CD8-positive, alpha-beta memory T cell (primary cell): ENCODE measurements around the gene CMC1. TPM values are rescaled to one million over a fixed set of nuclear protein-coding genes. Genes with fewer than 3 reads are reported as not detected.

Experiments used
- CTCF ChIA-PET: fragments of 350-600 bp; sonication (Branson Sonifier 250); formaldehyde crosslinking; loops from one replicate; lab custom pipeline; 2021; ENCODE audit warnings: antibody characterized with exemption; lab: Charles Lee
- POLR2A ChIA-PET: fragments of 350-600 bp; sonication (Branson Sonifier 250); formaldehyde crosslinking; loops from one replicate; lab custom pipeline; 2021; ENCODE audit warnings: antibody characterized with exemption; lab: Charles Lee
- DNase-seq, 5 donors: peaks; one replicate each; pipeline versions ENCODE4 v3.0.0 to v3.0.0-alpha.2; 2020 to 2022; ENCODE audit warnings: mixed read lengths in 1 of 5
- H3K27ac ChIP-seq: one replicate; pipeline ENCODE4 v1.7.0; 2013; ENCODE audit warnings: low read depth, mild to moderate bottlenecking, low read length, moderate library complexity
- H3K27me3 ChIP-seq: 2 replicates; pipeline ENCODE4 v1.7.0; 2013; ENCODE audit warnings: low read length, mild to moderate bottlenecking; ENCODE audit not compliant: insufficient read depth, poor library complexity, severe bottlenecking
- H3K36me3 ChIP-seq: 2 replicates; pipeline ENCODE4 v1.7.0; 2013; ENCODE audit warnings: mild to moderate bottlenecking, low read length, moderate library complexity; ENCODE audit not compliant: insufficient read depth
- H3K4me1 ChIP-seq: 2 replicates; pipeline ENCODE4 v1.7.0; 2013; ENCODE audit warnings: mild to moderate bottlenecking, low read length, moderate library complexity; ENCODE audit not compliant: insufficient read depth
- H3K4me3 ChIP-seq: 2 replicates; pipeline ENCODE4 v1.7.0; 2013; ENCODE audit warnings: mild to moderate bottlenecking, low read length
- H3K9me3 ChIP-seq: 2 replicates; pipeline ENCODE4 v1.7.0; 2013; ENCODE audit warnings: mild to moderate bottlenecking, low read length
- H3K27ac Mint-ChIP-seq, 8 donors: one replicate each; pipeline ENCODE4 v1.8.0; 2020 to 2021; ENCODE audit warnings: mixed read lengths in 8 of 8, mild to moderate bottlenecking in 6 of 8, inconsistent platforms in 3 of 8, moderate library complexity in 3 of 8
- H3K27me3 Mint-ChIP-seq, 2 donors: one replicate each; pipeline ENCODE4 v1.8.0; 2020 to 2021; ENCODE audit warnings: mixed read lengths in 2 of 2, mild to moderate bottlenecking in 1 of 2, moderate library complexity in 1 of 2
- H3K36me3 Mint-ChIP-seq, 3 donors: one replicate each; pipeline ENCODE4 v1.8.0; 2020 to 2021; ENCODE audit warnings: mixed read lengths in 3 of 3, inconsistent platforms in 1 of 3, mild to moderate bottlenecking in 1 of 3
- H3K4me1 Mint-ChIP-seq, 3 donors: one replicate each; pipeline ENCODE4 v1.8.0; 2020 to 2021; ENCODE audit warnings: mixed read lengths in 3 of 3, inconsistent platforms in 1 of 3, mild to moderate bottlenecking in 1 of 3
- H3K4me3 Mint-ChIP-seq, 7 donors: one replicate each; pipeline ENCODE4 v1.8.0; 2020 to 2021; ENCODE audit warnings: mixed read lengths in 7 of 7, mild to moderate bottlenecking in 6 of 7, moderate library complexity in 4 of 7, inconsistent platforms in 2 of 7
- H3K9me3 Mint-ChIP-seq, 5 donors: one replicate each; pipeline ENCODE4 v1.8.0; 2020 to 2022; ENCODE audit warnings: mixed read lengths in 5 of 5, mild to moderate bottlenecking in 3 of 5, moderate library complexity in 2 of 5, inconsistent platforms in 1 of 5
- polyA plus RNA-seq: library from polyadenylated mRNA; unstranded; fragments of 300-500 nt; fragmentation: Illumina TruSeq; gene quantifications from one replicate; pipeline ENCODE4 v1.2.3, GENCODE V29; 2021
- total RNA-seq, 2 experiments: library from RNA; stranded (reverse); gene quantifications; one replicate each; pipeline ENCODE4 v1.2.3, GENCODE V29; 2021

CMC1 gene
- total and polyA plus RNA-seq, 3 experiments from 2014 or later: 46.3 to 205 (median 50.1) TPM

DNA sequence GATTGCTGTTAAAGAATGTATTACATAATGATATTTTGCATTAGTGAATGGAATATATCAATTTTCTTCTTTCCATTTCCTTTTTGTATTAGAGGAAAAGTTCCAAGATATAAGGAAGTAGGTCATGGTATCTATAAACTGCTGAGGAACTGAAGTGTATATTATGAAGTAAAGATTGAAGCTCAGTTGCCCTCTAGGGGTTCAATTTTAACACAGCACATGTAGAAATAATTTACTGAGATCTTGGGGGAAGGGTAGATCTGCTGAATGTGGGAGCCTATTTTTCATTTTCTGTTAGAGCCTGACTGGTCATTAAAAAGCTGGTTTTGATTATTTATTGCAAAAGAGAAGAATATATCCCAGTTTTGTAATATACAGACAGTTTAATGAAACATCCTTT, 45.2 kb downstream of the CMC1 start:
- POLR2A ChIA-PET: interaction anchor here (1.3 kb wide), 1 partner anchor 574 kb away, joined by 4 read pairs; no protein-coding TSS in a partner anchor
- peak overlapping the region in 7 of 8 donors; percentile 10 to 88 (median 62) for H3K27ac Mint-ChIP-seq
- H3K9me3 Mint-ChIP-seq: peaks cover 0 to 3% (median 0%) of the 10 kb centered on the region in 5 donors
- CTCF ChIA-PET: interaction anchor here (0.8 to 6.4 kb wide), 5 partner anchors 33 to 574 kb away, joined by 3 to 61 read pairs (median 3); partner anchors contain the start of gene EOMES
- peaks cover 6 to 16% (median 9%) of the 10 kb centered on the region in 3 donors for H3K36me3 Mint-ChIP-seq
- DNase-seq: peak in 2 of 5 donors; percentile 26 to 27
- Histone ChIP-seq H3K4me1 (no peaks in the 10 kb centered on the region), H3K27ac (no peak overlapping the region), H3K4me3 (no peak overlapping the region), H3K27me3 (no peaks in the 10 kb centered on the region), H3K9me3 (no peaks in the 10 kb centered on the region), H3K36me3 (no peaks in the 10 kb centered on the region)
- H3K4me1 Mint-ChIP-seq: peaks cover 57 to 73% (median 69%) of the 10 kb centered on the region in 3 donors
- peak overlapping the region in 3 of 7 donors; percentile 44 to 79 (median 58) for H3K4me3 Mint-ChIP-seq
- H3K27me3 Mint-ChIP-seq: no peaks in the 10 kb centered on the region

DNA sequence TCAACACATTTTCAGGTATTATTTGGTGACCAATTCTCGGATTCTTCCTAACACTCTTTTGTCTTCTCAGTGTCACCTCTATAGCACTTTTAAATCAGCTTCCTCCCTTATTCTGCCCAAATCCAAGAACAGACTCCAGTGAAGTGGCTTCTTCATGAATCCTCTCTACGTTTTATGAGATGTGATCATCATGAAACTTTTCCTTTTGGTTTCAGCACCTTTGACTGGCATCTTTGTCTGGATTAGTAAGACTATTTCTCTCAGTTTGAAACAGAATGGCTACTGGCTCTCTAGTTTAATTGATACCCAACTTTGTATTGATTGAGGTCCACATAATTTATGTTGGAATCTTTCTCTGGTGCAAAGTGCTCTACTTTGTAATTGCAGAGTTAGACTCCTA, 45.6 kb downstream of the CMC1 start:
- no peak for DNase-seq
- Histone ChIP-seq H3K9me3 (no peaks in the 10 kb centered on the region), H3K4me3 (no peak overlapping the region), H3K4me1 (no peaks in the 10 kb centered on the region), H3K27ac (no peak overlapping the region), H3K27me3 (no peaks in the 10 kb centered on the region), H3K36me3 (no peaks in the 10 kb centered on the region)
- Mint-ChIP-seq H3K4me3 (peak overlapping the region; percentile 22 to 79 (median 48)), H3K27me3 (no peaks in the 10 kb centered on the region), H3K27ac (peak overlapping the region in 6 of 8 donors; percentile 21 to 88 (median 68)), H3K9me3 (peaks cover 0 to 3% (median 0%) of the 10 kb centered on the region in 5 donors), H3K36me3 (peaks cover 6 to 21% (median 9%) of the 10 kb centered on the region in 3 donors), H3K4me1 (peaks cover 57 to 73% (median 69%) of the 10 kb centered on the region in 3 donors)
- ChIA-PET POLR2A (interaction anchor here (1.3 kb wide), 1 partner anchor 574 kb away, joined by 4 read pairs; no protein-coding TSS in a partner anchor), CTCF (interaction anchor here (0.8 to 6.4 kb wide), 5 partner anchors 32 to 574 kb away, joined by 3 to 61 read pairs (median 3); partner anchors contain the start of gene EOMES)

DNA sequence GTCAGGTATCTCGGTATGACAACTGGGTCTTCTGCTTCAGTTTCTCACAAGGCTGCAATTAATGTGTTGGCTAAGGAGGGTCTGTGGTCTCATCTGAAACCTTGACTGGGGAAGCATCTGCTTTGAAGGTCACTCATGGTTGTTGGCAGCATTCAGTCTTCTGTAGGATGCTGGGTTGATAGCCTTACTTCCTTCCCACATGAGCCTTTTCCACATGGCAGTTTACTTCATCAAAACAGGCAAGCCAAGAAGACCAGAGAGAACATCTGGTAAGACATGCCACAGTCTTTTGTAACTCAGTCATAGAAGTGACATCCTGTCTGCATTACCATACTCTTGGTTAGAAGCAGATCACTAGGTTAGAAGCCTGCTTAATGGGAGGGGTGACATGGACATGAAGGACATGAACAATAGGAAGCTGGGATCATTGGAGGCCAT, 49.5 kb downstream of the CMC1 start:
- POLR2A ChIA-PET: no interaction called here

GRCh38 chr3:28291577-28291976, 50.2 kb downstream of the CMC1 start:
- Mint-ChIP-seq H3K27ac (peak overlapping the region; percentile 30 to 87 (median 71)), H3K36me3 (peaks cover 0 to 41% (median 11%) of the 10 kb centered on the region in 3 donors), H3K9me3 (peaks cover 0 to 3% (median 0%) of the 10 kb centered on the region in 5 donors), H3K4me3 (peak overlapping the region; percentile 78 to 88 (median 85)), H3K4me1 (peaks cover 50 to 65% (median 60%) of the 10 kb centered on the region in 3 donors), H3K27me3 (no peaks in the 10 kb centered on the region)
- Histone ChIP-seq H3K4me3 (no peak overlapping the region), H3K27ac (no peak overlapping the region), H3K36me3 (no peaks in the 10 kb centered on the region), H3K27me3 (no peaks in the 10 kb centered on the region), H3K4me1 (peaks cover 3% of the 10 kb centered on the region), H3K9me3 (no peaks in the 10 kb centered on the region)
- POLR2A ChIA-PET: interaction anchor here (1.0 kb wide), 1 partner anchor 576 kb away, joined by 4 read pairs; no protein-coding TSS in a partner anchor
- CTCF ChIA-PET: interaction anchor here (0.9 to 3.3 kb wide), 4 partner anchors 17 to 579 kb away, joined by 3 to 16 read pairs (median 7); partner anchors contain the start of gene EOMES
- no peak for DNase-seq

More for the DNA sequence above, 49.5 kb downstream of the CMC1 start:
- Histone ChIP-seq H3K27me3 (no peaks in the 10 kb centered on the region), H3K27ac (no peak overlapping the region), H3K9me3 (no peaks in the 10 kb centered on the region), H3K4me3 (no peak overlapping the region), H3K36me3 (no peaks in the 10 kb centered on the region), H3K4me1 (no peaks in the 10 kb centered on the region)
- Mint-ChIP-seq H3K4me3 (peak overlapping the region in 5 of 7 donors; percentile 50 to 88 (median 55)), H3K27me3 (no peaks in the 10 kb centered on the region), H3K36me3 (peaks cover 0 to 39% (median 11%) of the 10 kb centered on the region in 3 donors), H3K9me3 (peaks cover 0 to 3% (median 0%) of the 10 kb centered on the region in 5 donors), H3K4me1 (peaks cover 55 to 69% (median 64%) of the 10 kb centered on the region in 3 donors), H3K27ac (peak overlapping the region; percentile 37 to 87 (median 72))
- CTCF ChIA-PET: interaction anchor here (2.5 kb wide), 1 partner anchor 569 kb away, joined by 11 read pairs; the partner anchor contains the start of gene EOMES
- no peak for DNase-seq

- Histone ChIP-seq H3K36me3 (no peaks in the 10 kb centered on the region), H3K27ac (peak overlapping the region; percentile 14), H3K4me3 (no peak overlapping the region), H3K4me1 (peaks cover 3% of the 10 kb centered on the region), H3K9me3 (no peaks in the 10 kb centered on the region), H3K27me3 (no peaks in the 10 kb centered on the region)
- peaks cover 50 to 67% (median 63%) of the 10 kb centered on the region in 3 donors for H3K4me1 Mint-ChIP-seq
- CTCF ChIA-PET: interaction anchor here (0.9 to 3.3 kb wide), 5 partner anchors 19 to 580 kb away, joined by 3 to 16 read pairs (median 3); partner anchors contain the start of gene EOMES
- DNase-seq: no peak
- H3K27ac Mint-ChIP-seq: peak overlapping the region in 7 of 8 donors; percentile 30 to 94 (median 71)
- H3K27me3 Mint-ChIP-seq: no peaks in the 10 kb centered on the region
- peaks cover 0 to 48% (median 13%) of the 10 kb centered on the region in 3 donors for H3K36me3 Mint-ChIP-seq
- POLR2A ChIA-PET: interaction anchor here (0.6 to 1.0 kb wide), 4 partner anchors 14 to 577 kb away, joined by 3 to 4 read pairs (median 4); no protein-coding TSS in a partner anchor
- peak overlapping the region; percentile 78 to 88 (median 85) for H3K4me3 Mint-ChIP-seq
- H3K9me3 Mint-ChIP-seq: peaks cover 0 to 3% (median 0%) of the 10 kb centered on the region in 5 donors
Observed at GRCh38 chr3:28292622-28293021, 51.2 kb downstream of the CMC1 start.

DNA sequence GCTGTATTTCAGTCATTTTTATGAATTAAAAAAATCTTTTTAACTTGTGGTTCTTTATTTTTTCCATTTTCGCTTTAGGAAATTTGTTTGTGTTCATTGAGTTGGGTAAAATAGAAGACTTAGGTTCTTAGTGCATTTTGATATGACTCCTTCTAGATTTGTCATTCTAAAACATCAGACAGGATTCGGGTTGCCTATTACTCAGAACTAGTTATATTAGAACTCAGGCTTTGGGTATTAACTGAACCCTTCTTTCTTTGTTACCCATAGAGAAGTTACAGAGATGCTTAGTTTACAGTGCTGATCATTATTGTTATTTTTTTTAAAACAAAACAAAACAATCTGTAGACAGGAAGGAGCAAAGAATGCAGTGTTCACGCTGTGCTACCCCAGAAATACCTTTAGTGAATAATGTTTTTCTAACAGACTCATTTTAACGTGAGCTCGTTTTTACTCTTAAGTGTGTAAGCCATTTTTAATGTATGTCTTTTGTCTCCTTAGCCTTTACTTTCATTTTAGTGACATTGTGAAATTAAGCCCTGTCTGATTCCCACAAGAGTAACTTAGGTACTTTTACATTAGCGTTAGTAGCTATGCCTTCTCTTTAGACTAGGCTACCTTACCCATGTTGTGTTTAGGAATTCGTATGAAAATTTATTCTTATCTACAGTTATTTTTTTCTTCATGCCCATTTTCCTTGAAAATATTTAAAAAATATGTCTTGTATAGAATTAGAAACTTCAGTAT, 53.4 kb downstream of the CMC1 start:
- peak overlapping the region; percentile 20 for H3K4me3 ChIP-seq
- Mint-ChIP-seq H3K27me3 (no peaks in the 10 kb centered on the region), H3K27ac (peak overlapping the region; percentile 27 to 95 (median 78)), H3K36me3 (peaks cover 0 to 57% (median 13%) of the 10 kb centered on the region in 3 donors), H3K4me3 (peak overlapping the region; percentile 67 to 88 (median 79)), H3K4me1 (peaks cover 53 to 74% (median 73%) of the 10 kb centered on the region in 3 donors), H3K9me3 (peaks cover 0 to 3% (median 0%) of the 10 kb centered on the region in 5 donors)
- peaks cover 3% of the 10 kb centered on the region for H3K4me1 ChIP-seq
- CTCF ChIA-PET: interaction anchor here (3.3 to 3.6 kb wide), 2 partner anchors 573 to 582 kb away, joined by 11 to 16 read pairs; partner anchors contain the start of gene EOMES
- no peaks in the 10 kb centered on the region for H3K9me3 ChIP-seq
- H3K27me3 ChIP-seq: no peaks in the 10 kb centered on the region
- DNase-seq: no peak
- no peak overlapping the region for H3K27ac ChIP-seq
- H3K36me3 ChIP-seq: no peaks in the 10 kb centered on the region
- POLR2A ChIA-PET: interaction anchor here (0.9 kb wide), 1 partner anchor 583 kb away, joined by 3 read pairs; no protein-coding TSS in a partner anchor

- Histone ChIP-seq H3K4me1 (peaks cover 3% of the 10 kb centered on the region), H3K36me3 (no peaks in the 10 kb centered on the region), H3K27ac (no peak overlapping the region), H3K27me3 (no peaks in the 10 kb centered on the region), H3K4me3 (no peak overlapping the region), H3K9me3 (no peaks in the 10 kb centered on the region)
- ChIA-PET POLR2A (no interaction called here), CTCF (interaction anchor here (1.5 to 3.6 kb wide), 3 partner anchors 9 to 584 kb away, joined by 3 to 11 read pairs (median 11); partner anchors contain the start of gene EOMES)
- Mint-ChIP-seq H3K36me3 (peaks cover 0 to 53% (median 10%) of the 10 kb centered on the region in 3 donors), H3K4me3 (peak overlapping the region; percentile 67 to 88 (median 79)), H3K27ac (peak overlapping the region in 7 of 8 donors; percentile 19 to 91 (median 80)), H3K4me1 (peaks cover 51 to 75% (median 73%) of the 10 kb centered on the region in 3 donors), H3K9me3 (peaks cover 0 to under 1% (median 0%) of the 10 kb centered on the region in 5 donors), H3K27me3 (no peaks in the 10 kb centered on the region)
- no peak for DNase-seq
Observed at GRCh38 chr3:28295898-28296490, 54.6 kb downstream of the CMC1 start.
